ENCODE data around the gene ANKZF1.

ANKZF1 gene

GRCh38 chr2:219228041-219228910 lies 1.3 kb upstream of the ANKZF1 start:
- DNase-seq = no peak

GRCh38 chr2:219228911-219229304 lies 698 bp upstream of the ANKZF1 start:
- Histone ChIP-seq H3K9me3 (ENCODE audit: severe bottlenecking) (no peaks in the 10 kb centered on the region), H3K4me3 (ENCODE audit: low read depth, low read length) (peak overlapping the region; percentile 88), H3K36me3 (peaks cover 72% of the 10 kb centered on the region), H3K27me3 (ENCODE audit: insufficient read depth, low read depth, severe bottlenecking) (no peaks in the 10 kb centered on the region), H3K27ac (peak overlapping the region; percentile 95)
- TF ChIP-seq CTCF (IDR thresholded peaks at IDR 0.05; ENCODE audit: low read depth, low read length) = no peak
- DNase-seq = no peak

More at GRCh38 chr2:219228041-219228910, 1.3 kb upstream of the ANKZF1 start:
- Histone ChIP-seq H3K4me3 (ENCODE audit: low read depth, low read length) (peak overlapping the region; percentile 88), H3K9me3 (ENCODE audit: severe bottlenecking) (no peaks in the 10 kb centered on the region), H3K27me3 (ENCODE audit: insufficient read depth, low read depth, severe bottlenecking) (no peaks in the 10 kb centered on the region), H3K27ac (peak overlapping the region; percentile 95), H3K36me3 (peaks cover 72% of the 10 kb centered on the region)
- TF ChIP-seq CTCF (IDR thresholded peaks at IDR 0.05; ENCODE audit: low read depth, low read length) = no peak

GRCh38 chr2:219230059-219230540 lies 494 bp downstream of the ANKZF1 start:
- Histone ChIP-seq H3K36me3 (peaks cover 72% of the 10 kb centered on the region), H3K9me3 (ENCODE audit: severe bottlenecking) (no peaks in the 10 kb centered on the region), H3K4me3 (ENCODE audit: low read depth, low read length) (peak overlapping the region; percentile 88), H3K27me3 (ENCODE audit: insufficient read depth, low read depth, severe bottlenecking) (no peaks in the 10 kb centered on the region), H3K27ac (peak overlapping the region; percentile 95)
- peak; percentile 43 for DNase-seq
- no peak for TF ChIP-seq CTCF (IDR thresholded peaks at IDR 0.05; ENCODE audit: low read depth, low read length)

- DNase-seq = no peak
- Histone ChIP-seq H3K27me3 (ENCODE audit: insufficient read depth, low read depth, severe bottlenecking) (no peaks in the 10 kb centered on the region), H3K9me3 (ENCODE audit: severe bottlenecking) (no peaks in the 10 kb centered on the region), H3K36me3 (peaks cover 68% of the 10 kb centered on the region), H3K4me3 (ENCODE audit: low read depth, low read length) (no peak overlapping the region), H3K27ac (no peak overlapping the region)
- TF ChIP-seq CTCF (IDR thresholded peaks at IDR 0.05; ENCODE audit: low read depth, low read length) = no peak
Measured at GRCh38 chr2:219234331-219234730, 4.7 kb downstream of the ANKZF1 start.

GRCh38 chr2:219243291-219243761 lies 13.7 kb downstream of the ANKZF1 start:
- H3K9me3 ChIP-seq (ENCODE audit: severe bottlenecking) = no peaks in the 10 kb centered on the region
- H3K27me3 ChIP-seq (ENCODE audit: insufficient read depth, low read depth, severe bottlenecking) = no peaks in the 10 kb centered on the region
- TF ChIP-seq CTCF (IDR thresholded peaks at IDR 0.05; ENCODE audit: low read depth, low read length) = no peak
- H3K4me3 ChIP-seq (ENCODE audit: low read depth, low read length) = no peak overlapping the region
- H3K27ac ChIP-seq = no peak overlapping the region
- peaks cover 16% of the 10 kb centered on the region for H3K36me3 ChIP-seq
- DNase-seq = no peak
